Measurements from ENCODE around the gene PREP. TPM values are rescaled to one million over a fixed set of nuclear protein-coding genes. Genes with fewer than 3 reads are reported as not detected.

The PREP gene
- 10 to 100 TPM; 56.4 to 66.6 TPM for total RNA-seq
- 53.7 TPM for polyA plus RNA-seq (ENCODE audit: insufficient read depth, low read depth, low replicate concordance)
- long read RNA-seq, donor 1, transcript PREP-201 (15 exons, 2,905 nt), result major isoform, 13 of 13 reads
- long read RNA-seq, donor 1, partial matches to known transcripts, result 0 of 13 reads
- long read RNA-seq, donor 1, other reads (novel, unspliced or antisense), result 0 of 13 reads
- long read RNA-seq, donor 2, transcript PREP-201 (15 exons, 2,905 nt), result major isoform, 5 of 10 reads
- long read RNA-seq, donor 2, partial matches to known transcripts, result 5 of 10 reads
- long read RNA-seq, donor 2, other reads (novel, unspliced or antisense), result 0 of 10 reads

GRCh38 chr6:105402939-105403935 lies at the start of gene PREP:
PREP (minus strand) TSS chr6:105403082; CDS start chr6:105402891, 191 bp downstream.
- TF ChIP-seq POLR2A (IDR thresholded peaks at IDR 0.05) (no peak), CTCF (IDR thresholded peaks at IDR 0.05) (peak; percentile 76 to 80 (median 79))
- peak within 1 kb of the TSS; percentile 93 to 94 for H3K4me3 ChIP-seq
- intact Hi-C loops (cut with DNase I; ENCODE audit: low total_unique reads), result loop anchor here (10.0 kb wide), 1 partner anchor 308 kb away; no protein-coding TSS in a partner anchor
- 2% methylated on average over 12 to 23 of the region's 84 CpGs for WGBS, 2 donors
- H3K36me3 ChIP-seq (ENCODE audit: low read depth, missing control alignments), result no peaks in the 10 kb centered on the region
- DNase-seq, result peak; percentile 84
- H3K27me3 ChIP-seq, result no peaks in the 10 kb centered on the region
- no peaks in the 10 kb centered on the region for H3K9me3 ChIP-seq
- H3K27ac ChIP-seq, result peak within 1 kb of the TSS; percentile 82 to 87
- H3K4me1 ChIP-seq, result peaks cover 13% of the 10 kb centered on the region

GRCh38 chr6:105452376-105452775 lies 49.5 kb upstream of the PREP start:
- no peak for TF ChIP-seq POLR2A (IDR thresholded peaks at IDR 0.05)
- TF ChIP-seq CTCF (IDR thresholded peaks at IDR 0.05), result no peak
- DNase-seq, result no peak
- 79 to 86% methylated on average over 2 of the region's 2 CpGs for WGBS, 2 donors
- H3K4me1 ChIP-seq, result no peaks in the 10 kb centered on the region
- H3K4me3 ChIP-seq, result no peak overlapping the region
- H3K9me3 ChIP-seq, result no peaks in the 10 kb centered on the region
- H3K36me3 ChIP-seq (ENCODE audit: low read depth, missing control alignments), result no peaks in the 10 kb centered on the region
- no peaks in the 10 kb centered on the region for H3K27me3 ChIP-seq
- no peak overlapping the region for H3K27ac ChIP-seq
- intact Hi-C loops (cut with DNase I; ENCODE audit: low total_unique reads), result no loop called here

GRCh38 chr6:105449756-105450390 lies 47.0 kb upstream of the PREP start:
- no peak for DNase-seq

GRCh38 chr6:105445481-105445880 lies 42.6 kb upstream of the PREP start:
- Histone ChIP-seq H3K36me3 (ENCODE audit: low read depth, missing control alignments) (no peaks in the 10 kb centered on the region), H3K4me1 (no peaks in the 10 kb centered on the region), H3K4me3 (no peak overlapping the region), H3K27me3 (no peaks in the 10 kb centered on the region), H3K27ac (no peak overlapping the region), H3K9me3 (no peaks in the 10 kb centered on the region)
- TF ChIP-seq CTCF (IDR thresholded peaks at IDR 0.05) (no peak), POLR2A (IDR thresholded peaks at IDR 0.05) (no peak)
- WGBS, 2 donors, result 59 to 60% methylated on average over 1 of the region's 1 CpG
- no peak for DNase-seq
- intact Hi-C loops (cut with DNase I; ENCODE audit: low total_unique reads), result no loop called here

More at GRCh38 chr6:105449756-105450390, 47.0 kb upstream of the PREP start:
- intact Hi-C loops (cut with DNase I; ENCODE audit: low total_unique reads), result no loop called here
- no peaks in the 10 kb centered on the region for H3K4me1 ChIP-seq
- H3K4me3 ChIP-seq, result no peak overlapping the region
- no peaks in the 10 kb centered on the region for H3K9me3 ChIP-seq
- H3K27me3 ChIP-seq, result no peaks in the 10 kb centered on the region
- H3K27ac ChIP-seq, result no peak overlapping the region
- H3K36me3 ChIP-seq (ENCODE audit: low read depth, missing control alignments), result no peaks in the 10 kb centered on the region
- TF ChIP-seq POLR2A (IDR thresholded peaks at IDR 0.05), result no peak
- no peak for TF ChIP-seq CTCF (IDR thresholded peaks at IDR 0.05)
- WGBS, 2 donors, result 79 to 83% methylated on average over 2 of the region's 2 CpGs

Measured in testis (tissue), 5 donors.